CD4-positive, alpha-beta T cell (primary cell): ENCODE data around the gene POU6F1. TPM values are rescaled to one million over a fixed set of nuclear protein-coding genes. Genes with fewer than 3 reads are reported as not detected.
A peak's percentile ranks its signal among the peaks of the same experiment; 100 is the strongest.

Experiments used
- ATAC-seq: fragments of 200-7000 bp; cut with Tn5 transposase; one replicate; pipeline ENCODE4 v1.10.0; 2022; ENCODE audit warnings: mild to moderate bottlenecking; ENCODE audit not compliant: poor library complexity
- CTCF ChIA-PET: fragments of 350-600 bp; sonication (Branson Sonifier 250); formaldehyde crosslinking; loops from one replicate; lab custom pipeline; 2021; ENCODE audit warnings: antibody characterized with exemption, inconsistent platforms; lab: Charles Lee
- POLR2A ChIA-PET: fragments of 350-600 bp; sonication (Branson Sonifier 250); formaldehyde crosslinking; loops from one replicate; lab custom pipeline; 2021; ENCODE audit warnings: antibody characterized with exemption, inconsistent platforms; lab: Charles Lee
- DNase-seq, 14 experiments: peaks; one replicate each; pipeline ENCODE4 v3.0.0-alpha.2; 2013 to 2020; ENCODE audit warnings: mixed read lengths in 2 of 14
- H3K27ac ChIP-seq, 2 donors: one replicate each; pipeline versions ENCODE4 v1.5.1 to v1.7.0; 2013; ENCODE audit warnings: low read length in 2 of 2, low read depth in 1 of 2, mild to moderate bottlenecking in 1 of 2
- H3K27me3 ChIP-seq, 2 experiments: 1 replicate in 1 of 2; 2 replicates in 1 of 2; pipeline versions ENCODE4 v1.6.1 to v1.7.0; 2013; ENCODE audit warnings: low read length in 2 of 2, control low read depth in 1 of 2, mild to moderate bottlenecking in 1 of 2, moderate library complexity in 1 of 2; ENCODE audit not compliant: insufficient read depth in 2 of 2, control insufficient read depth in 1 of 2
- H3K36me3 ChIP-seq: one replicate; pipeline ENCODE4 v1.6.1; 2013; ENCODE audit warnings: low read length, control low read depth; ENCODE audit not compliant: insufficient read depth
- H3K4me1 ChIP-seq: one replicate; pipeline ENCODE4 v1.6.1; 2013; ENCODE audit warnings: low read length, control low read depth; ENCODE audit not compliant: insufficient read depth
- H3K4me3 ChIP-seq: one replicate; pipeline ENCODE4 v1.5.1; 2013; ENCODE audit warnings: mild to moderate bottlenecking, low read length, moderate library complexity
- H3K9me3 ChIP-seq, 2 experiments: 1 replicate in 1 of 2; 2 replicates in 1 of 2; pipeline versions ENCODE4 v1.6.1 to v1.7.0; 2013; ENCODE audit warnings: low read length in 2 of 2, mild to moderate bottlenecking in 2 of 2, control low read depth in 1 of 2, moderate library complexity in 1 of 2; ENCODE audit not compliant: control insufficient read depth in 1 of 2, insufficient read depth in 1 of 2
- H3K27ac Mint-ChIP-seq: one replicate; pipeline ENCODE4 v1.8.0; 2020; ENCODE audit warnings: mixed read lengths
- H3K27me3 Mint-ChIP-seq: one replicate; pipeline ENCODE4 v1.8.0; 2021; ENCODE audit warnings: mixed read lengths
- H3K36me3 Mint-ChIP-seq: one replicate; pipeline ENCODE4 v1.8.0; 2021; ENCODE audit warnings: low read depth, mixed read lengths
- H3K4me1 Mint-ChIP-seq: one replicate; pipeline ENCODE4 v1.8.0; 2021; ENCODE audit warnings: low read depth, mixed read lengths
- H3K4me3 Mint-ChIP-seq: one replicate; pipeline ENCODE4 v1.8.0; 2020; ENCODE audit warnings: mild to moderate bottlenecking, mixed read lengths
- H3K9me3 Mint-ChIP-seq: one replicate; pipeline ENCODE4 v1.8.0; 2020; ENCODE audit warnings: mixed read lengths
- intact Hi-C, 2 experiments: fragments of 100-400 bp; cut with DNase I in 1 of 2; cut with micrococcal nuclease in 1 of 2; formaldehyde crosslinking; loops; one replicate each; pipeline versions ENCODE4 v1.15.1 to v1.9.0; 2023 to 2025; cut with DNase I, micrococcal nuclease
- total RNA-seq, 174 experiments: library from RNA in 2 of 174; stranded (reverse) in 2 of 174; gene quantifications; one replicate each; pipeline ENCODE4 v1.2.3 and lab custom pipeline; 2021 to 2026
- TF ChIP-seq, protein P1 (sequence below): fragments of 200-600 bp; IDR thresholded peaks from one replicate; pipeline ENCODE4 v1.8.0; 2022; ENCODE audit warnings: antibody characterized with exemption, mild to moderate bottlenecking

Gene POU6F1
- total RNA-seq, 2 experiments from 2014 or later = 31.7 to 36.8 TPM

DNA sequence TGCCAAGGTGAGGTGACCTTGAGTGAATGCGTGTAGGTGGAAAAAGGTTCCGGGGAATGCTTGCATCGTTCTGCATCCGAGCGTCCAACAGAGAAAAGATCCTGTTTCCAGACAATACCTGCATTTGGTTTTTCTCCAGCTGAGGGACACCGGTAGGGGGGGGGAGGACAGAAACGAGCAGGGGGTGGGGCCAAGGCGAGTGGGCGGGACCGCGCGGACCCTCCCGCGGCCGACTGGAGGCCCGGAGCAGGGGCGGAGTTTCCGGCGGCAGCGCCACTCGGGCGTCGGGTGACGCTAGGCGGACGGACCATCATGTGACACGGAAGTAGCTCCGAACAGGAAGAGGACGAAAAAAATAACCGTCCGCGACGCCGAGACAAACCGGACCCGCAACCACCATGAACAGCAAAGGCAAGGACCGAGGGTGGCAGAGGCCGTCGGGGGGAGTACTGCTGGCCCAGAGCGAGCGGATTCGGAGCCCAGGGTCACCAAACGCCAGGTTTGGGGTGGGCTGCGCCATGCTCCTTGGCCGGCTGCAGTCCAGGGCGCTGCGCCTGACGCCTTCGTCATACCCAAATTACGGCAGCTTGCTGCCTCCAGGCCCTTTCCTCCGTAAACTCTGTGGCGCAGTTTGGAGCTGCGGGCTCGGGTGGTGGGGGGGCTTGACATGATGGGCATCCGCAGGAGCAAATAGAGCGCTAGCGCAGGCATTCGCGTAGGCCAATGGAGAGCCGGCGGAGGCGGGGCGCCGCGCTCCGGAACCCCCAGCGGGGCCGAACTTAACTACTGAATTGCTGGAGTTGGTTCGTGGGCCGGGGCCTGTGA is 20.9 kb upstream of the POU6F1 start, which contains the start of gene DAZAP2:
Gene DAZAP2, plus strand, starts transcription at position 317 of the 825 bp plus-strand sequence. Its CDS starts 82 bp downstream, at position 399.
- H3K4me3 Mint-ChIP-seq = peak within 1 kb of the TSS; percentile 96
- Histone ChIP-seq H3K36me3 (peaks cover 35% of the 10 kb centered on the region), H3K27me3 (no peaks in the 10 kb centered on the region), H3K4me1 (peaks cover 36% of the 10 kb centered on the region), H3K27ac (peak within 1 kb of the TSS; percentile 100), H3K9me3 (no peaks in the 10 kb centered on the region), H3K4me3 (peak within 1 kb of the TSS; percentile 99)
- H3K27me3 Mint-ChIP-seq = no peaks in the 10 kb centered on the region
- ATAC-seq = peak; percentile 86
- CTCF ChIA-PET = interaction anchor here (1.1 to 2.6 kb wide), 7 partner anchors 10 to 1127 kb away, joined by 3 to 40 read pairs (median 4); partner anchors contain the start of genes COX14, LETMD1 and POU6F1
- H3K27ac Mint-ChIP-seq = peak within 1 kb of the TSS; percentile 97
- peaks cover 56% of the 10 kb centered on the region for H3K36me3 Mint-ChIP-seq
- peak; percentile 90 to 98 (median 95) for DNase-seq
- peaks cover 61% of the 10 kb centered on the region for H3K4me1 Mint-ChIP-seq
- H3K9me3 Mint-ChIP-seq = no peaks in the 10 kb centered on the region
- TF ChIP-seq, protein P1, sequence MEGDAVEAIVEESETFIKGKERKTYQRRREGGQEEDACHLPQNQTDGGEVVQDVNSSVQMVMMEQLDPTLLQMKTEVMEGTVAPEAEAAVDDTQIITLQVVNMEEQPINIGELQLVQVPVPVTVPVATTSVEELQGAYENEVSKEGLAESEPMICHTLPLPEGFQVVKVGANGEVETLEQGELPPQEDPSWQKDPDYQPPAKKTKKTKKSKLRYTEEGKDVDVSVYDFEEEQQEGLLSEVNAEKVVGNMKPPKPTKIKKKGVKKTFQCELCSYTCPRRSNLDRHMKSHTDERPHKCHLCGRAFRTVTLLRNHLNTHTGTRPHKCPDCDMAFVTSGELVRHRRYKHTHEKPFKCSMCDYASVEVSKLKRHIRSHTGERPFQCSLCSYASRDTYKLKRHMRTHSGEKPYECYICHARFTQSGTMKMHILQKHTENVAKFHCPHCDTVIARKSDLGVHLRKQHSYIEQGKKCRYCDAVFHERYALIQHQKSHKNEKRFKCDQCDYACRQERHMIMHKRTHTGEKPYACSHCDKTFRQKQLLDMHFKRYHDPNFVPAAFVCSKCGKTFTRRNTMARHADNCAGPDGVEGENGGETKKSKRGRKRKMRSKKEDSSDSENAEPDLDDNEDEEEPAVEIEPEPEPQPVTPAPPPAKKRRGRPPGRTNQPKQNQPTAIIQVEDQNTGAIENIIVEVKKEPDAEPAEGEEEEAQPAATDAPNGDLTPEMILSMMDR = peak; percentile 20
- intact Hi-C loops = loop anchor here (1.0 to 2.0 kb wide), 4 partner anchors 20 to 190 kb away; partner anchors contain the start of genes CSRNP2 (in 2 of the 2), LETMD1 (in 2 of the 2), POU6F1 (in 2 of the 2) and TFCP2 (in 2 of the 2)
- POLR2A ChIA-PET = interaction anchor here (0.6 to 4.9 kb wide), 40 partner anchors 9 to 1767 kb away, joined by 3 to 221 read pairs (median 6); partner anchors contain the start of genes BIN2, COX14, CSRNP2 and EIF4B

DNA sequence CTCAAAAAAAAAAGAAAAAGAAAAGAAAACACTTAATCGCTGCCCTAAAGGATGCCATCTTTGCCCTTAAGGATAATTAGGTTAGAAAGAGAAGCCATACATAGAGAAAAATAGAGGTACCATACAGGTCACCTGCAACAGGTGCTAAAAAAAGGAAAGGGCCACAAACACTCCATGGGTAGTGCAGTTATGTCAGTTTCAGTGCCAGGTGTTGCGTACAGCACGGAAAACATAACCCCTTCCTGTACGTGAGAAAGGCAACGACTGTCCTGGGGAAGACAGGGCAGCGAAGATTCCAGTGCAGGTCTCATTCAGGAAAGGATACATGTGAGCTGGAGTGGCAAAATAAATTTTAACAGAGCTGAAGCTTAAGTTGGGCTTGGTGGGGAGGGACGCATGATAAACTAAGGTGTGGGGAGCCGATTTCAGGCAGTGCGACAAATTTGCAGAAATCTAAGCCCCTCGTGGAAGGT is 20.2 kb upstream of the POU6F1 start:
- Mint-ChIP-seq H3K27ac (peak overlapping the region; percentile 97), H3K4me1 (peaks cover 59% of the 10 kb centered on the region), H3K27me3 (no peaks in the 10 kb centered on the region), H3K36me3 (peaks cover 52% of the 10 kb centered on the region), H3K9me3 (no peaks in the 10 kb centered on the region), H3K4me3 (peak overlapping the region; percentile 96)
- DNase-seq (peak in 2 of 14 experiments; percentile 16 to 43), ATAC-seq (peak; percentile 23)
- intact Hi-C loops = loop anchor here (1.0 to 2.0 kb wide), 4 partner anchors 20 to 189 kb away; partner anchors contain the start of genes CSRNP2 (in 2 of the 2), LETMD1 (in 2 of the 2), POU6F1 (in 2 of the 2) and TFCP2 (in 2 of the 2)
- peak overlapping the region; percentile 99 for H3K4me3 ChIP-seq
- ChIA-PET POLR2A (interaction anchor here (0.6 to 4.9 kb wide), 32 partner anchors 8 to 1768 kb away, joined by 3 to 221 read pairs (median 6); partner anchors contain the start of genes BIN2, COX14, CSRNP2 and EIF4B), CTCF (interaction anchor here (1.1 to 2.6 kb wide), 6 partner anchors 10 to 1126 kb away, joined by 3 to 40 read pairs (median 4); partner anchors contain the start of genes COX14, LETMD1 and POU6F1)
- H3K4me1 ChIP-seq = peaks cover 36% of the 10 kb centered on the region
- no peaks in the 10 kb centered on the region for H3K9me3 ChIP-seq
- H3K36me3 ChIP-seq = peaks cover 31% of the 10 kb centered on the region
- H3K27me3 ChIP-seq = no peaks in the 10 kb centered on the region
- TF ChIP-seq, protein P1 = no peak
- peak overlapping the region; percentile 47 to 100 for H3K27ac ChIP-seq

DNA sequence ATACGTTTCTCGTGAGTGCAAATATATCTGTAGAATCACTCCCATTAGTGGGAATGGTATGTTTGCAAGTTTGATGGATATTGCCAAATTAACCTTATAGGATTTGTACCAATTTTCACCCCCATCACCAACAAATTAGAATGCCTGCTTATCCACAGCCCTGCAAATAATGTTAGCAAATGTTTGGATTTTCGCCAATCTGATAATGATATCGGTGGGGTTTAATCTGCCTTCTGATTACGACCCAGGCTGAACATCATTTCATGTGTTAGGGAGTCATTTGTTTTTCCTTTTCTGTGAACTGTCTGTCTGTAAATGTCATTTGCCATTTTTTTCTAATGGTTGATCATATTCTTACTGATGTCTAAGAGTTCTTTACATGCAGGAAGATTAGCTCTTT is 16.7 kb upstream of the POU6F1 start:
- ChIA-PET POLR2A (interaction anchor here (1.1 kb wide), 1 partner anchor 17 kb away, joined by 4 read pairs; the partner anchor contains the start of gene POU6F1), CTCF (interaction anchor here (1.4 kb wide), 1 partner anchor 16 kb away, joined by 7 read pairs; the partner anchor contains the start of gene POU6F1)
- no peak for ATAC-seq
- Histone ChIP-seq H3K36me3 (no peaks in the 10 kb centered on the region), H3K27ac (no peak overlapping the region), H3K4me3 (no peak overlapping the region), H3K27me3 (no peaks in the 10 kb centered on the region), H3K9me3 (no peaks in the 10 kb centered on the region), H3K4me1 (peaks cover 9% of the 10 kb centered on the region)
- Mint-ChIP-seq H3K9me3 (no peaks in the 10 kb centered on the region), H3K36me3 (peaks cover 17% of the 10 kb centered on the region), H3K4me1 (peaks cover 25% of the 10 kb centered on the region), H3K27ac (no peak overlapping the region), H3K27me3 (no peaks in the 10 kb centered on the region), H3K4me3 (no peak overlapping the region)
- intact Hi-C loops = no loop called here
- DNase-seq = no peak
- TF ChIP-seq, protein P1 = no peak
